Suprapubic skin (tissue), 4 donors: ENCODE results near the gene CRABP1. TPM values are rescaled to one million over a fixed set of nuclear protein-coding genes. Genes with fewer than 3 reads are reported as not detected.

Experiments
- DNase-seq, 2 donors: peaks; one replicate each; pipeline ENCODE4 v3.0.0-alpha.2; 2019; ENCODE audit warnings: low spot score in 2 of 2
- H3K27ac ChIP-seq: fragments of 200-600 bp; sonication (generic); one replicate; pipeline ENCODE4 v1.5.1; 2019
- H3K27me3 ChIP-seq: fragments of 200-600 bp; sonication (generic); one replicate; pipeline ENCODE4 v1.5.1; 2019
- H3K36me3 ChIP-seq: fragments of 200-600 bp; sonication (generic); one replicate; pipeline ENCODE4 v1.5.1; 2019
- H3K4me1 ChIP-seq: fragments of 200-600 bp; sonication (generic); one replicate; pipeline ENCODE4 v1.5.1; 2019
- H3K4me3 ChIP-seq: fragments of 200-600 bp; sonication (generic); one replicate; pipeline ENCODE4 v1.5.1; 2019; ENCODE audit warnings: mild to moderate bottlenecking
- H3K9me3 ChIP-seq: fragments of 200-600 bp; sonication (generic); one replicate; pipeline ENCODE4 v1.5.1; 2019
- EP300 ChIP-seq: sonication (generic); formaldehyde crosslinking; IDR thresholded peaks from one replicate; pipeline ENCODE4 v1.6.1; 2017; ENCODE audit warnings: antibody characterized with exemption
- POLR2A ChIP-seq, 2 donors: fragments of 450-650 bp; IDR thresholded peaks; one replicate each; pipeline ENCODE4 v1.6.1; 2017; ENCODE audit warnings: antibody characterized with exemption in 2 of 2, mild to moderate bottlenecking in 2 of 2, moderate library complexity in 2 of 2
- POLR2AphosphoS5 ChIP-seq, 3 donors: sonication (generic); formaldehyde crosslinking; IDR thresholded peaks; one replicate each; pipeline ENCODE4 v1.6.1; 2017; ENCODE audit warnings: antibody characterized with exemption in 3 of 3
- WGBS: methylation state at CpG from one replicate; pipeline ENCODE4 v1.1.5; 2018; 5-methylcytosine and 5-hydroxymethylcytosine counted together
- total RNA-seq, 4 donors: library from RNA; depleted of rRNA; stranded (reverse); fragments of >200 nt; gene quantifications; one replicate each; pipeline ENCODE4 v1.1.0, GENCODE V29; 2016
- TF ChIP-seq, protein P1 (sequence below), 2 donors: fragments of 200-600 bp in 1 of 2; fragments of 450-650 bp in 1 of 2; sonication (generic) in 1 of 2; IDR thresholded peaks; one replicate each; pipeline ENCODE4 v1.5.1; 2016 to 2019; ENCODE audit warnings: antibody characterized with exemption in 2 of 2, mild to moderate bottlenecking in 1 of 2, moderate library complexity in 1 of 2

The CRABP1 gene
- total RNA-seq, 4 donors from 2014 or later: 2.6 to 8.7 (median 8.5) TPM; not detected in 1

DNA sequence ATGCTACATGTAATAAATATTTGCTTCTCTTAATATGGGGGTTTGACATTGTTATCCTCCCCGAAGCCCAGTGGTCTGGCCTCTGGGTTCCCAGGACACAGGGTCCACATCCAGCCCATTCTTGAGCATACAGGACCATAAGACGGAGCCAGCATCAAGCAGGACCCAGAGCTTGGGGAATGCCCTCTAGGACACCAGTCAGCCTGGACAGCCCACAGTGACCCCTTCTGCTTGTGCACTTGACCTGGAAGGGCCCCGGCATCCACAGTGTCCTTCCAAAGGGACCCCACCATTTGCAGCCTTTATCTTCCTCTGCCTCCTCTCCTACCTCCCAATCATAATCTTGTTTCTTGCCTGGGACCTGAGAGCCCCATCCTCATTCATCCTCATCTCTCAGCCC lies 51.6 kb downstream of the CRABP1 start:
- Histone ChIP-seq H3K9me3 (no peaks in the 10 kb centered on the region), H3K4me3 (no peak overlapping the region), H3K27ac (no peak overlapping the region), H3K27me3 (no peaks in the 10 kb centered on the region), H3K36me3 (no peaks in the 10 kb centered on the region), H3K4me1 (peaks cover 10% of the 10 kb centered on the region)
- DNase-seq: no peak
- WGBS: 97% methylated on average over 3 of the region's 3 CpGs
- TF ChIP-seq, protein P1, sequence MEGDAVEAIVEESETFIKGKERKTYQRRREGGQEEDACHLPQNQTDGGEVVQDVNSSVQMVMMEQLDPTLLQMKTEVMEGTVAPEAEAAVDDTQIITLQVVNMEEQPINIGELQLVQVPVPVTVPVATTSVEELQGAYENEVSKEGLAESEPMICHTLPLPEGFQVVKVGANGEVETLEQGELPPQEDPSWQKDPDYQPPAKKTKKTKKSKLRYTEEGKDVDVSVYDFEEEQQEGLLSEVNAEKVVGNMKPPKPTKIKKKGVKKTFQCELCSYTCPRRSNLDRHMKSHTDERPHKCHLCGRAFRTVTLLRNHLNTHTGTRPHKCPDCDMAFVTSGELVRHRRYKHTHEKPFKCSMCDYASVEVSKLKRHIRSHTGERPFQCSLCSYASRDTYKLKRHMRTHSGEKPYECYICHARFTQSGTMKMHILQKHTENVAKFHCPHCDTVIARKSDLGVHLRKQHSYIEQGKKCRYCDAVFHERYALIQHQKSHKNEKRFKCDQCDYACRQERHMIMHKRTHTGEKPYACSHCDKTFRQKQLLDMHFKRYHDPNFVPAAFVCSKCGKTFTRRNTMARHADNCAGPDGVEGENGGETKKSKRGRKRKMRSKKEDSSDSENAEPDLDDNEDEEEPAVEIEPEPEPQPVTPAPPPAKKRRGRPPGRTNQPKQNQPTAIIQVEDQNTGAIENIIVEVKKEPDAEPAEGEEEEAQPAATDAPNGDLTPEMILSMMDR (IDR thresholded peaks at IDR 0.05): no peak
- TF ChIP-seq EP300 (no peak), POLR2A (IDR thresholded peaks at IDR 0.05) (no peak), POLR2AphosphoS5 (IDR thresholded peaks at IDR 0.05) (no peak)

DNA sequence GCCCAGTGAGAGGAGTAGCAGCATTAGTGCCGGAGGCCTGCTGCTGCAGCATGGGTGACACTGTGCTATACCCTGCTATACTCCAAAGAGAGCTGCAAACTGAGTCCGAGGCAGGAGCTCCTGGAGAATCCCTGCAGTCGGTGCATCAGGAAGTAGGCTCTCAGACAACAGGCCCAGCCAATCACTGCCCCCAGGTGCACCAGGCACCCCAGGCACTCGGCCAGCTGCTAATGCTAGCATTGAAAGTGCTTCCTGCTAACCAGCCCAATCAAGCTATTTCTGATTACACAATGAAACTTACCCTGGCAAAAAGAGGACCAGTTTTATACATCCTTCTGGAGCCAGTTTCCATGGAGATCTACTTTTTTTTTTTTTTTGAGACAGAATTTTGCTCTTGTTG lies 52.3 kb downstream of the CRABP1 start:
- H3K27ac ChIP-seq: no peak overlapping the region
- no peak overlapping the region for H3K4me3 ChIP-seq
- 71% methylated on average over 4 of the region's 4 CpGs for WGBS
- no peak for TF ChIP-seq EP300
- TF ChIP-seq, protein P1 (IDR thresholded peaks at IDR 0.05): no peak
- no peak for TF ChIP-seq POLR2A (IDR thresholded peaks at IDR 0.05)
- no peak for TF ChIP-seq POLR2AphosphoS5 (IDR thresholded peaks at IDR 0.05)
- H3K36me3 ChIP-seq: no peaks in the 10 kb centered on the region
- H3K4me1 ChIP-seq: peaks cover 17% of the 10 kb centered on the region
- no peak for DNase-seq
- H3K27me3 ChIP-seq: no peaks in the 10 kb centered on the region
- H3K9me3 ChIP-seq: no peaks in the 10 kb centered on the region

DNA sequence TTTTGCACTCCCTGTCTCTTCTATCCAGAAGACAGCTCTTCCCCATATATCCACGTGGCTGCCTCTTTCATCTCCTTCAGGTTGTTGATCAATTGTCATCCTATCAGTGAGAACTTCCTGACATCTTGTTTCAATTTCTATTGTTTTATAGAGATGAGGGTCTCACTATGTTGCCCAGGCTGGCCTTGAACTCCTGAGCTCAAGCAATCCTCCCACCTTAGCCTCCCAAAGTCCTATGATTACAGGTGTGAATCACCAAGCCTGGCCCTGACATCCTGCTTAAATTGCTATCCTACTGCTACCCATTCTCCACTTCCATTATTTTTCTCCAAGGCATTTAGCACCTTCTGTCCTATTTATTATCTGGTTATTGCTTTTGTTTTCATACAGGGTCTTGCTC lies 53.0 kb downstream of the CRABP1 start:
- H3K4me1 ChIP-seq: peaks cover 18% of the 10 kb centered on the region
- 78% methylated on average over 1 of the region's 1 CpG for WGBS
- no peaks in the 10 kb centered on the region for H3K36me3 ChIP-seq
- no peak overlapping the region for H3K4me3 ChIP-seq
- H3K9me3 ChIP-seq: no peaks in the 10 kb centered on the region
- no peaks in the 10 kb centered on the region for H3K27me3 ChIP-seq
- no peak for TF ChIP-seq POLR2AphosphoS5 (IDR thresholded peaks at IDR 0.05)
- TF ChIP-seq POLR2A (IDR thresholded peaks at IDR 0.05): no peak
- TF ChIP-seq, protein P1 (IDR thresholded peaks at IDR 0.05): no peak
- no peak for TF ChIP-seq EP300
- H3K27ac ChIP-seq: no peak overlapping the region
- DNase-seq: no peak

DNA sequence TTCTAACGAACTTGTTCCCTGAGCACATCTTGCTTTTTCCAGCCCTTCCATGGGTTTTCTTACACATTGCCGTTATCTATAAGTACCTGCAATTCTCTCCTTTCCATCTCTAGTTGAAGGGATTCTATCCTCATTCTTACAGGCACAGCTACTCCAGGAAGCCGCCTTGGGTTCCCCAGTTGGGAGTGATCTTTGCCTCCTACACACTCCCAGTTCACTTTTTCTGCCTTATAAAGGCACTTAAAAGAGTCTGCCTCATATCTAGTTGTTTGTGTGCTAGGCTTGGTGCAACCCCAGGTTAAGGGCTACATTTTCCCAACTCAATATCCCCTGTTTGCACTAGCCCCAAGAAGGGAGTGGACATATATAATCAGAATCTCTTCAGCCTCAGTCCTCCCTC lies 53.9 kb downstream of the CRABP1 start:
- DNase-seq: no peak
- no peaks in the 10 kb centered on the region for H3K36me3 ChIP-seq
- no peak overlapping the region for H3K4me3 ChIP-seq
- TF ChIP-seq POLR2AphosphoS5 (IDR thresholded peaks at IDR 0.05): no peak
- TF ChIP-seq EP300: no peak
- no peak for TF ChIP-seq POLR2A (IDR thresholded peaks at IDR 0.05)
- TF ChIP-seq, protein P1 (IDR thresholded peaks at IDR 0.05): no peak
- WGBS: 97% methylated on average over 3 of the region's 3 CpGs
- no peaks in the 10 kb centered on the region for H3K27me3 ChIP-seq
- no peaks in the 10 kb centered on the region for H3K9me3 ChIP-seq
- H3K27ac ChIP-seq: no peak overlapping the region
- peaks cover 18% of the 10 kb centered on the region for H3K4me1 ChIP-seq

DNA sequence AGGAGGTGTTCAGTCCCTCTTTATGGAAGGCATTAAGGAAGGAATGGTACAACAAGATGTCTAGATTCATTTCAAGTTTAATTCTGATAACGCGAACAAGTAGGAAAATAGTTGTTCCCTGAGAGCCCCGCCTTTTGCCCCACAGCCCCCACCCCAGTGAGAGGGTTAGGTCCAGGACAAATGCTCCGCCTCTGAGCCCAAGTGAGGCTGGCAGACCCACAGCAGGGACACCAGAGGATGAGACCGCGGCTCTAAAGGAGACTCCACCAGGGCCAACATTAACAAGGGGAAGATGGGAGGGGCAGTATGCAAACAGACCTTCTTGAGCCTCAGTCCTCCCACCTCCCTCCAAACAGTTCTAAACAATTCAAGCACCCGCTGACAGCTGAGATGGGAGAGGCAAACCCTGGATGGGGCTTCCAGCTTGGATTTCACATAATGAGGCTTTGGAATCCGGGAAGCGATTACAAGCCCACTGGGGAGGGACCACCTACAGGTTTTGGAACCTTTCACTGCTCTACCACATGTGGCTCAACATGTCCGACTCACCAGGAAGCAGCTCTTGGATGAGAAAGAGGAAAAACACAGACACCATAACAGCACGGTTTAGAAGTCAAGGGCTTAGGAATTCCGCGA lies 54.9 kb downstream of the CRABP1 start:
- no peaks in the 10 kb centered on the region for H3K27me3 ChIP-seq
- no peaks in the 10 kb centered on the region for H3K9me3 ChIP-seq
- H3K36me3 ChIP-seq: no peaks in the 10 kb centered on the region
- H3K4me1 ChIP-seq: peaks cover 10% of the 10 kb centered on the region
- WGBS: 65% methylated on average over 13 of the region's 13 CpGs
- no peak overlapping the region for H3K27ac ChIP-seq
- DNase-seq: no peak
- H3K4me3 ChIP-seq: no peak overlapping the region
- TF ChIP-seq EP300 (no peak), POLR2AphosphoS5 (IDR thresholded peaks at IDR 0.05) (no peak), POLR2A (IDR thresholded peaks at IDR 0.05) (no peak)
- TF ChIP-seq, protein P1 (IDR thresholded peaks at IDR 0.05): no peak
